ENCODE data around the gene ZNF385A. TPM values are rescaled to one million over a fixed set of nuclear protein-coding genes. Genes with fewer than 3 reads are reported as not detected.

Gene ZNF385A
- total RNA-seq, 1 experiment from 2014 or later, result 5.3 TPM

GRCh38 chr12:54373649-54374561, 10.6 kb downstream of the ZNF385A start:
- DNase-seq (ENCODE audit: low spot score), result no peak

DNA sequence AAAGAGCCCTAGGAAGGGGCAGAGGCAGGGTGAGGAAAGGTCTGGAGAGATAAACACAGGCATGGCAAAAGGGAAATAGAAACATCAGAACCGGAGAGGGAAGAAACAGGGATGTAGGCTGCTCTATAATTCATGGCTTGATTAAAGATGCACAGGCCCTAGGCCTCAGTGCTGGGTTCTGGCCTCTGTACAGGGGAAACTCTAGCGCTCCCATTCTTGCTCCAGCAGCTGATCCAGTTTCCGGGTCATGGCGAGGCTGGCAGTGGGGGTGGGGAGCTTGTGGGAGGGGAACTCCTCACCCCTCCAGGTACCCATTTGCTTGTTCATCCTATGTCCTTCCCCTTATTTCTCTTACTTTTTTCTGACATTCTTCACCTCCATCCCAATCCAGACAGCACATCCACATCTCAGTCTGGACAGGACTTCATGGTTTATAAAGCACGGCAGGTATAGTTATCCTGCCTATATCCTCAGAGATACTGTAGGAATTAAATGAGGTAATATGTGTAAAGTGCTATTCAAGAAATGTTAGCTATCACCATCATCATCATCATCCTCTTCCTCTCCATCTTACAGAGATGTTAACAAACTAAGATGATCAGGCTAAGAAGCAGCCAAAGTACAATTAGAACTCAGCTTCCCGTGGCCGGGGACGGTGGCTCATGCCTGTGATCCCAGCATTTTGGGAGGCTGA, 12.3 kb downstream of the ZNF385A start:
- no peak for DNase-seq (ENCODE audit: low spot score)

DNA sequence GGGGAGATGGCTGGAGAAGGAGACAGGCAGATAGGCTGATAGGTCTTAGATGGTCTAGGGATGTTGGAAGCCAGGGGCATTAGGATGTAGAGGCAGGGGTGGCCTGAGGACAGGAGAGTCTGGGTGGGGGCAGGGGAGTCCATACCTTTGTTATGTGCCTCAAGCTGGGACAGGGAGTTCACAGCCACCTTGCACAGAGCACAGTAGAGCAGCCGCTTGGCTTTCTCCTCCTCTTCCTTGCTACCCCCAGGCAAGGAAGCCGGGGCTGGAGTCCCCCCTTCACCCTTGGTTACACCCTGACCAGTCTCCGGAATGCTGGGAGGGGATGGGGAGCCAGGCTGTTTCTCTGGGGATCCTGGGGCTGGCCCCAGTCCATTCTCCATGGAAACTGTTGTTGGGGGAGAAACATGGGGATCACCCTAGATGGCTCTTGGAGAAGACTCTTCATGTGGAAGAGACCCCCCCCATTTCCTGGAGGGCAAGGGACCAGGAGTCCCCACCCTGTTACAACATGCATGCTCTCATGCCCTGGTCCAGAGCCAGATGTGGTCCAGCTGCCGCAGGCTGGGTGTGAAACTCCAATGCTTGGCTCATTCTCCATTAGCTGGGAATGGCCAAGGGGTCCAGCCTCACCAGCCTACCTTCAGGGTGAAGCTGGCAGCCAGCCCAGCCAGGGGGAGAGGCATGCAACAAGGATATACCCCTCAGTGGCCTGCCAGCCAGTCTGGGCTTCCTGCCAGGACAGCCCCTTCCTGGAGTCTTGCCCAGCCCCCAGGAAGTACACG, 13.0 kb downstream of the ZNF385A start:
- DNase-seq (ENCODE audit: low spot score), result peak; percentile 54

DNA sequence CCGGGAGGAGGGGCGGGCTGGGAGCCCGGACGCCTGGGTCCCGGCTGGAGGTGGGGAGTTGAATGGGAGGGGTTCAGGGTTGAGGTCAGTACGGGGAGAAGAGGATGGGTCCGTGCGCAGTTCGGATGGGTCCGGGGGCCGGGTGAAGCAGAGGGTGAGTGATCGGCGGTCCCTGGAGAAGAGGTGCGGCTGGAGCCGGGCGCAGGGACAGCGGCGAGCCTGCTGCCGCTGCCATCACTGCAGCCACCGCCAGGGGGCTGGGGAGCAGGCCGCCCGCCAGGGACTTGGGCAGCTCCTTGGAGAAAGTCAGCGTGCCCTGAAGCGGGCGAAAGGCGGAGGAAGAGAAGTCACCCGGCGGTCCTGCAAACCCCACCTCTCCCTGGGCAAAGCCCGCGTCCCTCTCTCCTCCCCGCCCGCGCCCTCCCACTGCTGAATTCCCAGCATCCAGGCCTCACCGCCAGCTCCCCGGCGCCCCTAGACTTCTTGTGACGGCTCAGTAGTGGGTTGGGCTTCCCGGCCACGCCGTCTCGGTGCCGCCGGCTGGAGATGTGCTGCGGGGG, 14.3 kb downstream of the ZNF385A start:
- peak; percentile 72 for DNase-seq (ENCODE audit: low spot score)

- DNase-seq (ENCODE audit: low spot score), result no peak
Observed at GRCh38 chr12:54369597-54370131, 14.9 kb downstream of the ZNF385A start.

DNA sequence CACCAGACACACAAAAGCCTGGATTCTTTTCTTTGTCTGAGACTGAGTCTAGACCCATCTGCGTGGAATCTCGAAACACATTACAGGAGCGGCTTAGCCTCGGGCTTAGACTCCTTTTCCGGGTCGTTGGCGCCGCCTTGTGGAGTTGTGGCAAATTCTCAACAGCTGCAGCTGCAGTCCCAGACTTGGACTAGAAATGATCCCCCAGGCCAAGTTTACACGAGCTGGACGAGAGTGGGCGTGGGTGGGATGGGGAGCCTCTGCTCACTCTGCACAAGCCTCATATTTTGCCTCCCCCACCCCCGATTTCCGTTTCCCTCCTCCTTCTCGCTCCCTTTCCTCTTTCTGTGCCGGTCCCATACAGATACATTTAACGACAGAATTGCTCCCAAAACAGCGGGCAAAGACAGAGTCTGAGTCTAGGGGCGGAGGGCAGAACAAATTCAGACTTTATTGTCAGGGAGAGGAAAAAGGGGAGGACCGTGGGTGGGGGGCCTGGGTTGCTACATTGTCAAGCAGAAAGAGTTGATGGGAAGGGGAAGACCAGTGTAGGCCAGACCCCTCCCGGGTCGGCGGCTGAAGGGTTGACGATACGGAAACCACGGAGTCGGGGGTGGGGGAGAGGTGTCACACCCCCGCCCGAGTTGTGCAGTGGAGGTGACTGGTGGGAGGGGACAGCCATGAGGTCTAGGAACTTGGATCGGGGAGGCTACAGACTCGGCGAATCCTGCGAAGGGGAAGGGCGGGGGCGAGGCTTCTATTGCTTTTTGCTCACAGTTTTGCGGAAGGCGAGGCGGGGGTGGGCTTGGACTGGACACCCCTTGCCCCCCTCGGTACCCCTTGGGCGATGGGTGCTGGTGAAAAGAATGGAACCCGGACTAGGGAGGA, 15.6 kb downstream of the ZNF385A start:
- peak; percentile 83 for DNase-seq (ENCODE audit: low spot score)

DNA sequence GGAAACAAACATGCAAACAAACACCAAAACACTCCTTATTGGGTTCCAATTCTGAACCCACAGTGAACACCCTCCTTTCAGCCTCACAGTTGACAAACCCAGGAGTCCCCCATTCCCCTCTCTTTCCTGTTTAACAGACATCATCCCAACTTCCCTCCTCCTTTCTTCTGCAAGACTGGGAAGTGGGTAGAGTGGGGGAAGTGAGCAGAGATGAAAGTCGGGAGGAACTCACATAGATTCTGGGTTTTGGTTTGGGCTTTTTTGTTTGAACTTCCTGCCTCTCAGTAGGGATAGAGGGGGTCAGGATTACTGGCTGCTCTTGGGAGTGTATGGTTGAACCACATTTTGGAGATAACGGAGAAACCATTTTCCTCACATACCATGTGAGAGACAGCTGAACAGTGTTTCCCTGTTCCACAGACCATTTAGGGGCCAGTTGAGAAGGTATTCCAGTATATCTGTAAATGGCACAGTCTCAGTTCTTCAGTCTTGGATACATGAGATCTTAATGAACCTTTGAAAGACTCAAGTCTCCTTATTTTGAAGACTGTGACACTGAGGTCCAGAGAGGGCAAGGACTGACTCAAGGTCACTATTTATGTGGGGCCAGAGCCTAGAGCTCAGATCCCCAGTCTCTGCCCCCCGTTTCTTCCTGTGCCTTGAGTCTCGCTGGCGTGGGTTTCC, 16.4 kb downstream of the ZNF385A start:
- DNase-seq (ENCODE audit: low spot score), result no peak

DNA sequence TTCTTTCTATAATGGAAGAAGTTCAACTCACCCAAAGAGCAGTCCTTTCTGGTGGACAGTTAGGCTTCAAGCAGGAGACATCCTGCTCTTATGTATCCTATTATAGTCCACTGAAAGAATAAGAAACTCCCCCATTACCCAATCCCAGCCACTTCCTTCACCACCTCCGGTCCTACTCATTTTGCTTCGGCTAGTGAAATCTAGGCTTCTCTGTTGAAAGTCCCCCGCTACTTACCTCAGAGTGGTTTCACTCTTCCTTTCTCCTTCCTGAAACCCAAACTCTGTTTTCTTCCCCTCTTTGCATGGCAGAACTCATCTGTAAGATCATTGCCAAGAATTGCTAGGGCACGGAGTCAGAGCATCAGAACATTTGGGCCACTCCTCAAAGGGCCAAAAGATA, 20.1 kb downstream of the ZNF385A start, which contains the start of gene GPR84:
GPR84 (minus strand) TSS at position 74 of the 400 bp plus-strand sequence. CDS start 635 bp downstream, outside the sequence.
- DNase-seq (ENCODE audit: low spot score), result no peak

GRCh38 chr12:54363618-54364017, 20.9 kb downstream of the ZNF385A start:
- no peak for DNase-seq (ENCODE audit: low spot score)

DNA sequence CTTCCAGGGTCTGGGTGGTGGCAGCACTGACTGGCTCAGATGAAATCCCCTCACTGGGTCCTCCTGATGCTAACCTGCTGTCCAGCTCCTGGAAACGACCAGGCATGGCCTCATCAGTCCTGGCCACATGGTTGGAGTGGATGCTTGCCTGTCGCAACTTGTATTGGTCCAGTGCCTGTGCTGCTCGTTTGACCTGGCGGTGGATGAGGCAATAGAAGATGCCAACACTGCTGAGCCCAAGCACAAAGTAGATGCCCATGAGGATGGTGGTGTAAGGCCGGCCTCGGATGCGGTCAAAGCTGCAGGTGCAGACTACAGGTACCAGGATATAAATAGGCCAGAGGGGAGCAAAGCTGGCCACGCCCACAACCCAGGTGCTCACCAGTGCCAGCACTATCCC, 21.5 kb downstream of the ZNF385A start:
- no peak for DNase-seq (ENCODE audit: low spot score)

DNA sequence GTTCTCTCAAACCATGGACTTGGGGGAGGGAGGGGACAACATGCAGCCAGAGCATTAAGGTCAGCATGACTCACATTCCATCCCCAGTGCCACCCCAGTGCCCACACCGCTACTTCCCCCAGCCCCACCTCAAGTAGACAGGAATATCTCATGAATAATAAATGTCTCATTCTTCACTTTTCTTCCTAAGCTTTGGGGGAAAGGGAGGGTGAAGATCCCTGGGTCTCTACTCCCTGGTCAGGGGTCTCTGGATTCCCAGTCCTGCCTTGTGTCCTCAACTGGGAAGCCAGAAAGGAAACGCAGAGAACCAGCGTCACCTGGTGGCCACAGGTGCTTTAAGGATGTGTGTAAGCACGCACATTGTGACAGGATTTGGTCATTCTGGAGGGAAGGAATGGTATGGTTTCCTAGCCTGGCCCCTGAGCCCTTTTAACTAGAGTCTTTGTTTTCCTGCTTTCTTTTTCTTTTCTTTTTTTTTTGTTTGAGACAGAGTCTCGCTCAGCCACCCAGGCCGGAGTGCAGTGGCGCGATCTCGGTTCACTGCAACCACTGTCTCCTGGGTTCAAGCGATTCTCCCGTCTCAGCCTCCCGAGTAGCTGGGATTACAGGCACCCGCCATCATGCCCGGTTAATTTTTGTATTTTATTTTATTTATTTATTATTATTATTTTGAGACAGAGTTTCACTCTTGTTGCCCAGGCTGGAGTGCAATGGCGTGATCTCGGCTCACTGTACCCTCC, 23.6 kb downstream of the ZNF385A start:
- peak; percentile 81 for DNase-seq (ENCODE audit: low spot score)

DNA sequence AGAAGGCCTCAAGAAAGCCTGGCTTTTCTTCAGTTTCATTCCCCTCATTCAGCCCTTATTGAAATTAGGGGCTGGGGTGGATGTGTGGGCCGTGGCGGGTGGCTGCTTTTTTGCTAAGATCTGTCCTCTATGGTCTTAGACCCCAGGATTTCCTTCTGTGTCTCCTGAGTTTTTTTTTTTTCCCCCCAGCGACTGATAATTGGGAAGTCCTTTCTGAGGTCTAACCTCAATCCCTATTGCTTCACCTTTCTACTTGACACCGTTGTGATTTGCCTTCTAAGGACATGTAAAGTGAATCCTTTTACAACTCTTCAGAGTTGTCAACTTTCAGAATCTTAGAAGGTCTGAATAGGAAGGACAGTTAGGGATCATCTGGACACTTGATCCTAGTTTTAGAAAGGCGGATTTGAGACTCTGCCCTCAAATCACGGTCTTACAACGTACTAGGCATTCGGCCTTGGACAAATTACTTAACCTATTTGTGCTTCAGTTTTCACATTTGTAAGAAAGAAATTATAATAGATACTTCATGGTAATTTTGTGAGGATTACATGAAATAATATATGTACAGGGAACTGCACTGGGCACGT, 24.7 kb downstream of the ZNF385A start:
- DNase-seq (ENCODE audit: low spot score), result no peak

- peak; percentile 98 for DNase-seq (ENCODE audit: low spot score)
Observed at GRCh38 chr12:54358945-54359761, 25.4 kb downstream of the ZNF385A start.

GRCh38 chr12:54358191-54358944, 26.2 kb downstream of the ZNF385A start:
- no peak for DNase-seq (ENCODE audit: low spot score)

- DNase-seq (ENCODE audit: low spot score), result no peak
Observed at GRCh38 chr12:54357506-54358190, 26.9 kb downstream of the ZNF385A start.

DNA sequence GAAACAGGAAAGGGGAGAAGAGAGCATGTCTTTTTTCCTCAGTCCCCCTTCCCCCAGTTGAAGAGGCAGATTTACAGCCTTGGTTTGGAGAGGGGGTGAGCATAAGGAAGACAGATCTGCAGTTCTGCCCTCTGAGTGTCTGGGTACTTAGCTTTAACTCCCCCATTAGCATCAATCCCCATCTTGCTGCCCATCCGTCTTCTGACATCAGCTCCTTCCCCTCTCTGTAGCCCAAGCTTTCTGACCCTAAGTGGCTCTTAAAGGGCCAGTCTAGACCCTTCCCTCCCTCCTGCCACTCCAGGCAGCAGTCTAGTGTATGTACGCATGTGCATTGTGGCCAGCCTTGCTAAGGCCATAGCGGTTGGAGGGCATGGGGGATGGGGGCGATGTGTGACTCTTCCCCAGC, 27.6 kb downstream of the ZNF385A start:
- no peak for DNase-seq (ENCODE audit: low spot score)
